Left colon (tissue), 2 donors: ENCODE measurements around the gene ARAP1. TPM values are rescaled to one million over a fixed set of nuclear protein-coding genes. Genes with fewer than 3 reads are reported as not detected.

ENCODE experiments used
- ATAC-seq: fragments of 200-7000 bp; cut with Tn5 transposase; one replicate; pipeline ENCODE4 v1.9.1; 2020; ENCODE audit warnings: mild to moderate bottlenecking, moderate library complexity
- DNase-seq, 2 donors: peaks; one replicate each; pipeline ENCODE4 v3.0.0-alpha.2; 2020
- intact Hi-C, 2 donors: fragments of 100-400 bp; cut with DNase I in 1 of 2; cut with micrococcal nuclease in 1 of 2; formaldehyde crosslinking; loops; one replicate each; pipeline versions ENCODE4 v1.11.2 to v1.14.0; 2022; cut with DNase I, micrococcal nuclease
- total RNA-seq, 2 donors: library from RNA; stranded (reverse); fragmentation: NEBNext Ultra II Directional; extraction: Animal tissue kit (Norgen Biotek cat#: 25700); gene quantifications; one replicate each; pipeline ENCODE4 v1.2.1, GENCODE V29; 2021
- donor health status: DM: no; HTN: no; CAD: no.
- donor health status: DM: yes; HTN: yes; CAD: no.

ARAP1 gene
- total RNA-seq, 2 donors from 2014 or later, result 62.5 to 69.1 TPM

GRCh38 chr11:72681226-72682153 is 70.7 kb downstream of the ARAP1 start:
- peak; percentile 10 for ATAC-seq
- intact Hi-C loops, result loop anchor here in 1 of 2 donors (10.0 kb wide), 1 partner anchor 207 kb away; no protein-coding TSS in a partner anchor
- DNase-seq, result no peak

- intact Hi-C loops, result loop anchor here in 1 of 2 donors (10.0 kb wide), 1 partner anchor 206 kb away; no protein-coding TSS in a partner anchor
- no peak for ATAC-seq
- DNase-seq, result no peak
Measured at GRCh38 chr11:72680624-72681158, 71.5 kb downstream of the ARAP1 start.

GRCh38 chr11:72679869-72680268 is 72.3 kb downstream of the ARAP1 start:
- DNase-seq (no peak), ATAC-seq (no peak)
- intact Hi-C loops, result loop anchor here in 1 of 2 donors (10.0 kb wide), 1 partner anchor 205 kb away; no protein-coding TSS in a partner anchor

- intact Hi-C loops, result no loop called here
- ATAC-seq (no peak), DNase-seq (no peak)
Measured at GRCh38 chr11:72678524-72678923, 73.7 kb downstream of the ARAP1 start.

GRCh38 chr11:72676861-72677341 is 75.3 kb downstream of the ARAP1 start:
- intact Hi-C loops, result no loop called here
- ATAC-seq (peak; percentile 60), DNase-seq (peak in 1 of 2 donors; percentile 58)

GRCh38 chr11:72675221-72675620 is 77.0 kb downstream of the ARAP1 start:
- intact Hi-C loops, result no loop called here
- no peak for DNase-seq

GRCh38 chr11:72673943-72674828 is 78.0 kb downstream of the ARAP1 start, which contains the start of gene PDE2A:
Gene PDE2A (minus strand): TSS chr11:72674422. CDS start chr11:72674207, 215 bp downstream.
- ATAC-seq, result no peak
- intact Hi-C loops, result no loop called here
- no peak for DNase-seq

More at GRCh38 chr11:72675221-72675620, 77.0 kb downstream of the ARAP1 start:
- ATAC-seq, result no peak

GRCh38 chr11:72673284-72673942 is 78.8 kb downstream of the ARAP1 start:
- DNase-seq, result no peak
- intact Hi-C loops, result no loop called here
- no peak for ATAC-seq

- ATAC-seq, result no peak
- intact Hi-C loops, result no loop called here
- no peak for DNase-seq
Measured at GRCh38 chr11:72672597-72673238, 79.5 kb downstream of the ARAP1 start.

GRCh38 chr11:72671152-72672099 is 80.8 kb downstream of the ARAP1 start:
- intact Hi-C loops, result no loop called here
- DNase-seq (no peak), ATAC-seq (no peak)

- intact Hi-C loops, result no loop called here
- DNase-seq, result no peak
- no peak for ATAC-seq
Measured at GRCh38 chr11:72670041-72670440, 82.2 kb downstream of the ARAP1 start.

- DNase-seq (no peak), ATAC-seq (no peak)
- intact Hi-C loops, result no loop called here
Measured at GRCh38 chr11:72669527-72669926, 82.7 kb downstream of the ARAP1 start.

- intact Hi-C loops, result no loop called here
- ATAC-seq (no peak), DNase-seq (no peak)
Measured at GRCh38 chr11:72668629-72669347, 83.4 kb downstream of the ARAP1 start.

GRCh38 chr11:72665911-72666472 is 86.2 kb downstream of the ARAP1 start:
- intact Hi-C loops, result no loop called here
- ATAC-seq, result no peak
- DNase-seq, result no peak

- DNase-seq, result no peak
- intact Hi-C loops, result no loop called here
- ATAC-seq, result no peak
Measured at GRCh38 chr11:72662036-72662435, 90.2 kb downstream of the ARAP1 start.

- ATAC-seq (no peak), DNase-seq (no peak)
- intact Hi-C loops, result no loop called here
Measured at GRCh38 chr11:72661486-72661885, 90.7 kb downstream of the ARAP1 start.
